Right hindlimb (tissue), 1 donor: ENCODE measurements around the gene MRPS14.

ENCODE experiments used
- DNase-seq: peaks from one replicate; pipeline ENCODE4 v3.0.0-alpha.2; 2018

Gene MRPS14

DNA sequence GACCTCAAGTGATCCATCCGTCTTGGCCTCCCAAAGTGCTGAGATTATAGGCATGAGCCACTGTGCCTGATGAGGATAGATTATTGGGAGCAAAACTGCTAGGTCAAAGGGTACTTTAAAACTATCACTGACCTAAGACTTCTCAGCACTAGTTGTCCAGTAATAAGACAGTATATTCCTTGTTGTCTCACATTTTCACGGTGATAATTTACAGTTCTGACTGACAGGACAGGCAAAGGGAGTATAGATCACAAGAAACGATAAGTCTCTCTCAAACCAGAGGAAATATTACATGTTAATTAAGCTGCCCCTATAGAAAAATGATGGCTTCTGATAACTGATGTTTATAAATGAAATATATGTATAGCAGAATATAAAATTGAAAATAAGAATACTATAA lies 3.7 kb downstream of the MRPS14 start:
- no peak for DNase-seq

DNA sequence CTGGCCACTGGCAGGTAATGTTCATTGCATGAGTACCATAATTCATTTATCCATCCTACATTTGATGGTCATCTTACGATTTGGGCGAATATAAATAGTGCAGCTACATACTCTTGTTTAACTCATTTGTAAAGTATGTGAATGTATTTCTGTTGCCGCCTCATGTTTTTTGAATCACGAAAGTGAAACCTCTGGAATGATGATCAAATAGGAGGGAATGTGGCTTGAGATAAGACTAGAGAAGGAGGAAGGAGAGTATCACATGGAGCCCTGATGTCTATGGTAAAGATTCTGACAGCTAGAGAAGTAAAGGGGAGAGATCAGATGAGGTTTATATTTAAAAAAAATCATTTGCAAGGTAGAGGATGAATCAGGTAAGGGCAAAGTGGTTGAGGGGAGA lies 8.0 kb downstream of the MRPS14 start:
- no peak for DNase-seq

DNA sequence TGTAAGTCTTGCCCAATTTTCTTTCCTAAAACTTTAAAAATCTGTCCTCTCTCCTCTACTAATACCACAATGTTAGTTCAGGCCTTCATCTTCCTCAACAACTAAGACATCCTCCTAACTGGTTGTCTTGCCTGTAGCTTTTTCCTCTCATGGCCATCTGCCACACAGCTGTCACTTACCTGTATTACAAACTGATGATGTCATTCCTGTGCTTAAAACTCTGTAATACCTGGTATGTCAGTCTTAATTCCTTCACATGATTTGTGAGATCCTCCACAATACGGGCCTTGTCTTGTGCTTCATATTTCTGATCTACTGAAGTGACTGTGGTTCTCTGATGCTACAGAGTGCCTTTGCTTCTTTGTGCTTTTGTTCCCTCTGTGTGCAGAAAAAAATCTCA lies 9.8 kb downstream of the MRPS14 start:
- DNase-seq, result no peak

DNA sequence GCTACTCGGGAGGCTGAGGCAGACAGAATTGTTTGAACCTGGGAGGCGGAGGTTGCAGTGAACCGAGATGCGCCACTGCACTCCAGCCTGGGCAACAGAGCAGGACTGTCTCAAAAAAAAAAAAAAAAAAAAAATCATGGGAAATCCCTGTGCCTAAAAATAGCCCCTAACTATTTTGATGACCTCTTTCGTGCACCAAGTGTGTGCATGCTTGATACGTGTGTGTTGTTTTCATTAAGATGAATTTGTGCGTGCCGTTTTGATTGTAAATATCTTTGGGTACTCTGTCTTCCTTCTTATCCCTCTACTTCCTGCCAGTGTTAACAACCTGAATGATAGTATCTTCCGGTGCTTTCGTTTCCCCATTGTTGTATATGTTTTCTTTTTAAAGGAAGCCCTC lies 13.7 kb downstream of the MRPS14 start:
- no peak for DNase-seq

DNA sequence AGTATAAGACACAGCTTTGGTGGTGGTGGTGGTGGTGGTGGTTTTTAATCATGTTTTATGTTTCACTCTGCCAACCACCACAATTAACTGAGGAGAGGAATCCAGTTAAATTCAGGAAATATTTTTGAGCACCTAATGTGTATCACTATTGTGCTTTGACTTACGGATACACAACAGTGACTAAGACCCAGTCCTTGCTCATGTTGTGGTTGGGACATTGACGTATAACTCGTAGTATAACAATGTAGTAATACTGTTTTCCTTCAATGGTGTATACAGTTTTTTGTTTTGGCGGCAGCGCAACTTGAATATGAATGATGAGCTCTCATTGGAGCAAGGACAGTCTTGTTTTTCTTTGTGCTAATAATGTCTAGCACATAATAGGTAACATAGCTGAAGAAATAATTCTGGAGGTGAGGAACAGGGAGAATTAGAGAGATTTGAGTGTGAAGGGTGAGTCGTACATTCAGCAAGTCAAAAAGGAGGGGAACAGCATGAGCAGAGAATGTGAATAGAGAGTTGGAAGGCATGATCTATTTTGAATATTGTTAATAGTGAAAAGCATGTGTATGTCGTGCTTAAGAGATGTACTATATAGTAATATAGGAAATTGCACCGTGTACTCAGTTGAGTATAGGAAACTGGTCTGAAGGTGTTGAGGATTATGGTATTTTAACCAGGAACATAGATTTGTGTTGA lies 18.0 kb downstream of the MRPS14 start:
- no peak for DNase-seq

DNA sequence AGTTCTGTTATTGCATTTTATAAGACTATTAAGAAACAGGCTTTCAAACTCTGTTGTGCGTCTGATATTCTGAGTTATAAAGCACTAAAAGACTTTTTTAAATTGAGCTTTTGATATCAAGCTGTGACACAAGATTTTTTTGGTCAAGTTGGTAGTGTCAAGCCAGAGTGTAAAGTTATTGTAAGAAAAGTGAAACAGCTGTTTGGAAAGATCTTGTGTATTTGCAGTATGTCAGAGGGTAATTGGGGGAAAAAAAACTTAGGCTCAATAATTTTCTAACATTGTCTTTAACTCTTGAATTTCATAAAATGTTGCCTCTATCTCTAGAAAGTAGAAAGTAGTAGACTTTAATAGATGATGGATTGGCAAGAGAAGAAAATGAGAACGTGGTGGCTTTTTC lies 19.7 kb downstream of the MRPS14 start:
- DNase-seq, result no peak

DNA sequence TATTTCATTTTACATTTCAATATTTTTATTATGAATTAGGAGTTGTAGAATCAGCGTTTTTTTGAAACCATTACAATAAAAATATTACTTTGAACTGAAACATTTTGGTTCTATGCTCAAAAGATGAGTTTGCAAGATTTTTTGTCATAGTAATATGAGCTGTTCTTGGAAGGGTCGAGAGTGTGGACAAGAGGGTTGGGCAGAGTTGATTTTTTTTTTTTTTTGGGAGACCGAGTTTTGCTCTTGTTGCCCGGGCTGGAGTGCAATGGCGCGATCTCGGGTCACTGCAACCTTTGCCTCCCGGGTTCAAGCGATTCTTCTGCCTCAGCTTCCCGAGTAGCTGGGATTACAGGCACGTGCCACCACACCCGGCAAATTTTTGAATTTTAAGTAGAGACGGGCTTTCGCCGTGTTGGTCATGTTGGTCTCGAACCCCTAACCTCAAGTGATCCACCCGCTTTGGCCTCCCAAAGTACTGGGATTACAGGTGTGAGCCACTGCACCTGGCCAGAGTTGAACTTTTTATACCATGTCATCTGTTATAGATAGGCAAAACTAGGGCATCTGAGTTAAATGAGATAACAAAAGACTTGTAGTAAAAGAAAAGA lies 20.2 kb downstream of the MRPS14 start:
- DNase-seq, result no peak

DNA sequence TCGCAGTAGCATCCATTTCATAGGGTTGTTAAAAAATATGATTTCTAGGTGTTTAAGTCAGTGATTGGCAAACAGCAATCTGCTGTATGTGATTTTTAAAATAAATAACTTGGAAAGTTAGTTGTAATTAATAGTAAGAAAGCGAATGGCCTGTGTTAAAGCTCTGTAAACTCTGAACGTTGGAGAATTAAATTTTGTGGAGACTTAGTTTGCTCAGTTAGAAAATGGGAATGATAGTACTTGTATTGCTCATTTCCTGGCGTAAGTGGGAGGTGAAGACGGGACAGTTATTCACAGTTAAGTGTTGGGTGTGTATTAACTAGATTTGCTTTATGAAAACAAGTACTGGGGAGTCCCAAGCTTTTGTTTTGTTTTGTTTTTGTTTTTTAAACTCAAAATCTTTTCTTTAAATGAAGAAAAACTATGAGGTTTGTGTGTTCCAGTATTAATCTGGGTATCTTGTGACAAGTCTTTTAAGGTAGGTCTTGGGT lies 22.5 kb downstream of the MRPS14 start:
- DNase-seq, result no peak

DNA sequence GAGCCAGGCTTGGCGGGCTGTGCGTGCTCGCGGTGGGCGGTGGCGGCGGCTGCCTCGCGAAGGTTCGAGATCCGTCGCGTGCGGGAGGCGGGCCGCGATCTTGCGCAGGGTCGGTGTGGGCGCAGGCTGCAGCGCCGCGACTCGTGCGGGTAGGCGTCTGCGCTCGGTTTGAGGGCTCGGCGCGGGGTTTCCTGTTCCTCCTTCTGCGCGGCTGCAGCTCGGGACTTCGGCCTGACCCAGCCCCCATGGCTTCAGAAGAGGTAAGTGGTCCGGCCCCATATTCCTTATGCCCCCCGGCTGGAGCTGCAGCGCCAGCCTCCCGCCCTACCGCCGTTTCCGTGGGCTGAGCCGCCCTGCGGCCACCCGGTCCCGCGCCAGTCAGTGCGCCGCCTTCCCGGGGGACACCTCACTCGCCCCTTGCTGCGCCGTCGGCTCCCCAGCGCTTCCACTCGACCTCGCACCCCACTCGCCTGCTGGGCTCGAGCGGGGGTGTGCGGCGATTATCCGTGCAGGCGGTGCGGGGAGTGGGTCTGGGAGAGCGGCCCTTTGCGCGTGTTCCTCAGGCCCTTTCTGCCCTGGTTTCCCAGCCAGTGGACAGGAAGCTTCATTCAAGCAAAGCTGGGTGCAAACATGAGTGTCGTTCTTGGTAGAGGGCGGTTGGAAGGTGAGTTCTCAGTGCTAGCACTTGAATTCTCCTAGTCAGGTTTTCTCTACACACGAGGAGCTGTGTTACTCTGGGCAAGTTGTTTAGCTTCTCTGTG lies 23.1 kb downstream of the MRPS14 start, which contains the start of gene CACYBP:
CACYBP (plus strand) TSS at position 12 of the 761 bp plus-strand sequence; CDS start at position 246, 234 bp downstream.
- DNase-seq, result no peak

DNA sequence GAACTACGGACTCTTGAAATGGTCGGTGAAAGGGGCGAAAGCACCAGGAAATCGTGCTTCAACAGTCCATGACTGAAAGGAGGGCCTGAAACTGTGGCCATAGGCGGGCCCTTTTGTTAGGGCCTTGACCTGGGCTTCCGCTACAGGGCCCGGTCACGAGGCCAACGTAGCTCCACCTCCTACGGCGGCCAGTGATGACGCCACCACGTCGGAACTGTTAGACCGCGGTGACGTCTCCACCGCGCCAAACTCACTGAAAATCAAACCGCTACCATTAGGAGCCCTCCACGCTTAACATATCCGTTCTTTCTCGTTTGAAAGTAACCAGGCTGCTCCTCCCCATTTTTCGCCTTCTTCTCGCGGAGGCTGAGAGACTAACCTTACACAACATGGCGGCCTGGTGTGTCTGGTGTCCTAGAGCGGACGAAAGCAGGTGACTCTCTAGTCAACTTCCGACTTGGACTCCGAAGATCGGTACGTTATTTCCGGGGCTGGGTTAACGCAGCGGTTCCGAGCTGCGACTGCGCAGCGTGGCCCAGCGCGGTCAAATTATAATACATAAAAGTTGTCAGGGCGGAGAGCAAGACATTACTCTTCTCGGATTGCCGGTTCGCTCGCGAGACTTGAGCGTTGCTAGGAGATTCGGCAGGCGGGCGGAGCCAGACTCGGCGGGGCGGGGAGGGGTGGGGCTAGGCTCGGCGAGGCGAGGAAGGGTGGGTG lies 23.8 kb downstream of the MRPS14 start:
- peak; percentile 99 for DNase-seq

DNA sequence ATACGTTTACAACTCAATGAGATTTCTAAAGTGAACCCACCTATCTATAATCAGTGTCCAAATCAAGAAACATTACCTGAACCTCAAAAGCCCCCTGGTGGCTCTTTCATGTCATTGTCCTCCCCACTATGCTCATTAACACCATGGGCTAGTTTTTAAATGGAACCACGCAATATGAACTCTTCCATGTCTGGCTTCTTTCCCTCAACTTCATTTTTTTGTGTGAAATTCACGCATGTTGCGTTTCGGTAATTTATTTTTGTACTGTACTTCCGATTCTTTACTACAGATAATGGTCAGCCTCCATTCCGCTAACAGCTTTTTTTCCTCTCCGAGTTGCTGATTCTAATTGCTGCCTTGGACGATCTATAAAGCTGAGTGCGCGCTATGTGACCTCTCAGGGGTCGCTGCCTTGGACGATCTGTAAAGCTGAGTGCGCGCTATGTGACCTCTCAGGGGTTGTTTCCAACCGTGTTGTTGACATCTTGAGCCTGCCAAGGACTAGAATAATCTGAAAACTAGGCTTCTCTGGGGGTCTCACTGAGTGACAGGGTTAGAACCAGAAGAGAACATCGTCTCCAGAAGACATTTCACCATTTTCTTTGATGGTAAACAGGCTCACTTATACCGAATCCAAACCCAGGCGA lies 24.5 kb downstream of the MRPS14 start:
- DNase-seq, result peak; percentile 33

DNA sequence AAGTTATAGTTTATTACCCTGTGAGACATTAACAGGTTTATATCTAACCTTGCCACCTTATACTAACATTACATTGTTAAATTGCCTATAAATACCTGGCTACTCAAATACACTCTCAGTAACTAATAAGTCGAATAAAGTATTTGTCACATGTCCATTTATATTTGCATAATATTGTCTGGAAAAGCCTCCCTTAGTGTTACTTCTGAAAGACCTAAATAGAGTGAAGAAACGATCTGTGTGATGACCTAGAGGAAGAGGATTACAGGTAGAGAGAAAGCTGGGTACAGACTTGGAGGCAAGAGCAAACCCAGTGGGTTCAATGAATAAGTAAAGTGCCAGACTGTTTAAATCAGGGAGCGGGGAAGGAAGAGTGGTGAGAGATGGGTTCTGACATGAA lies 26.2 kb downstream of the MRPS14 start:
- no peak for DNase-seq

DNA sequence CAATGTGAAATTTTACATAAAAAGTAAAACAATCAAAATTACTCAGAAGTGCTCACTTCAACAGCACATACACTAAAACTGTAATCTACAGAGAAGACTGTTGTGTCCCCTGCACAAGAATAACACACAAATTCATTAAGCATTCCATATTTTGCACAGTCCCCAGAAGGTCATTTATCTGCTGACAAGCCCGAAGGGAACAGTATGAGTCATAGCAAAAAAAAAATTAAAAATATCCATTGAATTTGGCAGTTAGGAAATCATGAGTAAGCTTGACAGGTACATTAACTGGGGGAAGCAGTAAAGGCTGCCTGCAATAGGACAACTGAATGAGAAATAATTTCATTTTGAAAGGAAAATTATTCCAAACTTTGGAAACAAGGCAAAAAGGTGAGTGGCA lies 26.7 kb downstream of the MRPS14 start:
- no peak for DNase-seq

DNA sequence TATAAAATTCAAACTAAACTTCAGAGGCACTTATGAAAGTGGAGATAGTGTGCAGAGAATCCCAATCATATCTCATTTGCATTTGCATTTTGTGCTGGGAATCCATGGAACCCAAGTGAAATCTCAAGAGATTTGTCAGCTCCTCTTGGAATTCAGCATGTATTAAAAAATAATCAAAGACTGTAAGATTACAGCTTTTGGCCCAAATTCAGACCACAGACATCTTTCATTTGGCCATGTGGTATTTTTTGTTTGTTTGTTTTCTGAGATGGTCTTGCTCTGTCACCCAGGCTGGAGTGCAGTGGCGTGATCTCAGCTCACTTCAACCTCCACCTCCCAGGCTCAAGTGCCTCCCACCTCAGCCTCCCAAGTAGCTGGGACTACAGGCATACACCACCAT lies 27.3 kb downstream of the MRPS14 start:
- no peak for DNase-seq

DNA sequence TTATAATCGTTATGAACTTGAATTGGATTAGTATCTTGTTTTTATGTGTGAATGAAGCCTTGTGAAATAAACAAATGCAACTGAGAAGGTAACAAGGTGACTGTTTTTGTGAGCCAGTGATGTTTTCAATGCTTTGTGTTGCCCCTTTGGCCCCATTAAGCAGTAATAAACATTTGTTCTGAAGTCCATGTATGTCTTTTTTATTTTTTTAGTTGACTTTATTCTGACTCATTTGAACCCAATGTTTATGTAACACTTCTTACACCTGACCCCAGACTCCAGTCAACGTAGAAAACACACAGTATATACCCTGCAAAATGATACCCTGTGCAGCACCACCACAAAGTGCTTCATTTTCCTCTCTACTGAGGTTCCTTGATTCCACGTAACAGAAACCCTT lies 28.1 kb downstream of the MRPS14 start:
- no peak for DNase-seq

DNA sequence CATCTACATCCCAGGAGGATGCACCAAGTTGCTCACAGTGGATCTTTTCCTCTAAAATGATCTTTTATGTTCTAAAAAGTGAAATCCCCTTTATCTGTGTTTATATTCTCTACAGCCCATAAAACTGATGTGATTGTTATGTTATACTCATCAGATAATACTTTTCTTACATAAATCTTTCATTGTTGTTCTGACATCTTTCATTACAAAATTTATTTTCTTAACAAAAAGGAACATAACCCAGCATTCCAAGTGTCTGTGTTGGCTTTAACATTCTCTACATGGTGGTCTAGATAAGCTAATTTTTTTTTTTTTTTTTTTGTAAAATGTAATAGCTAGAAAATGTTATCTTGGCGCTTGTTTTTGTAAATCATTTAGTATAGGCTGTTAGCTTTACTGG lies 31.8 kb downstream of the MRPS14 start:
- no peak for DNase-seq

DNA sequence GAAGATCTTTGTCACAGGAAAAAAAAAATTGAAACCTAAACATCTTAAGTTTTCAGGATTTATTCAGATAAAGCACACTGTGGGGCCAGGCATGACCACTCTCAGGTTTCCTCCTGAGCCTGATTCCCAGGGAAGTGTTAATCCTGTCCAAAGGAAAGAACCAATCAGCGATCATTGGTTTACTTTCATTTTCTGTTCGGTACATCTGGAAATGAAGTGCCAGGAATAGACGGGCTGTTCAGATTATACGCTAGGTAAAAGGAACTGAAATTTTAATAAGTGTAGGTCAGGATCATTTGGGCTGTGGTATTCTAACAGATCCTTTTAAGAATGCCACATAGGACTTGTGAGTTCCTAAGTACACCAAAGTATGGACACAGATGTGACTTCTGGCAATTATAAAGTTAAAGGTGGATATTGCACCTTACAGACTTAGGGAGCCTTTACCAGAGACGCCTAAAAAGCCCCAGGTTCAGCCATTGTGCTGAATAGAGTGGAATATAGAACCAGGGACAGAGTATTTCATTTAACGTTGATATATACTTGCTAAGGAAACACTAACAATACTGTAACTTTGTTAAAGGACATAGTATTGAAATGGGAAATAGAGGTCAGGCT lies 32.7 kb downstream of the MRPS14 start:
- no peak for DNase-seq

DNA sequence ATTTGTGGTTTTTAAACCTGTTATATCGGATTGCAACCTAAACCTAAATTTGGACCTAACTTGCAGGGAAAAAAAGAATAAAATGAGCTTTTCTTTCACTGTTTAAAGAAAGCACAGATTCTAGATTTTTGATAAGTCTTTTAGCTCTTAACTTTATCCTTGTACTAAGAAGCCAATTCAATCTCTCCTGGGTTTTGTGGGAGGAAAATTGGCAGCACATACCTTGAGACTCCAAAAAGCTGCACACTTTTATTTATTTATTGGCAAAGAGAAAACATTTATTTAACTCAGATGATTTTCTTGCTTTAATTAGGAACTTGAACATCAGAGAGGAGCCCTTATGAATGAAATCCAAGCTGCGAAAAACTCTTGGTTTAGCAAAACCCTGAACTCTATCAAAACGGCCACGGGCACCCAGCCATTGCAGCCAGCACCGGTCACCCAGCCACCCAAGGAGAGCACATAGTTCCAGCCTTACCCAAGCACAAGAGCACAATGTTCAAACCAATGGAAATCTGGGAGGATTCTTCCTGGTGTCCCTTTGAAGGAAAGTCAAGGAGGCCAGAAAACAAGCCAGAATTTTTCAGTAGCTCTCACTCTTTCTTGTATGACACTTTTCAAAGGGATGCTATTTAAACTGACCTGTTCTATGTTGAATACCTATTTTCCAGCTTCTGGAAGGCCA lies 33.5 kb downstream of the MRPS14 start:
- no peak for DNase-seq

DNA sequence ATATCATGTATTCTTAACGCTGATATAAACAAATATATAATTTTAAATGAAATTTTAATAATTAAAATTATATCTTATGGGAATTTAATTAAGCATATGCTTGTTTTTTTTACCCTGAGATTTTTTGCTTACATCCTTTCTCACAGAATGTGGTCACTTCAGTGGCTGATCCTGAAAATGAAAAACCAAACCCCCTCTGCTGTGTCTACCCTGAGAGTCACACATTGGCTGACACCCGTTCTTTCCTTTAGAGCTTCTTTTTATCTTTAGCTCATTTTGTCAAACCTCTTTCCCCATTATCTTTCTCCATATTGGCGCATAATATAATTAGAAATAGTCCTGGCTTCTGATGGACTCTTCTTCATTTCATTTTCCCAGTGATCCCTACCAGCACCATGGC lies 34.2 kb downstream of the MRPS14 start:
- DNase-seq, result no peak

DNA sequence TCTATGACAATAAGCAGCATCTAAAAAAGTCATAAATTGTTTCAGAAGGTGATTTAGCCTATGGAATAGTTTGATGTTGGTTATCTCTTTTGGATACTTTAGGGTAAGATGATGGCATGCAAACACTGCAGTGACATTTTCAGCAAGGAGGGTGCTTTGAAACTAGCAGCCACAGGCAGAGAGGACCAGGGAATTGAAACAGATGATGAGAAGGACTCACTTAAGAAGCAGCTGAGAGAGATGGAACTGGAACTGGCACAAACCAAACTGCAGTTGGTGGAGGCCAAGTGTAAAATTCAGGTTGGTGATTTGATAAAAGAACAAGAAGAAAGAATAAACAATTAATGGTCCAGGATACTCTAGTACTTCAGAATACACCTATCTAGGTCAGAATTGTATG lies 34.7 kb downstream of the MRPS14 start:
- DNase-seq, result no peak

DNA sequence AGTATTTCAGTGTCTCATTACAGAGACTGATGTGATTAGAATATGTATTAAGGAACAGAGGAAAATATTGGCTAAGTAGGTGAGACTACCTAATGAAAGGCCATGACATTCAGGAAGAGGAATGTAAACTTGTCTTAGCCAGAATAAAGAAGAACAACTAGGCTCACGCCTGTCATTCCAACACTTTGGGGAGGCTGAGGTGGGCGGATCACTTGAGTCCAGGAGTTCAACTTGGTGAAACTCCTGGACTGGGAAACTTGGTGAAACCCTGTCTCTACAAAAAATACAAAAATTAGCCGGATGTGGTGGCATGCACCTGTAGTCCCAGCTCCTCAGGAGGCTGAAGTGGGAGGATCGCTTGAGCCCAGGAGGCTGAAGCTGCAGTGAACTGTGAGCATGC lies 38.3 kb downstream of the MRPS14 start:
- DNase-seq, result no peak
